ENCODE data around the gene HDAC4. TPM values are rescaled to one million over a fixed set of nuclear protein-coding genes. Genes with fewer than 3 reads are reported as not detected.

The HDAC4 gene
- total RNA-seq, 4 donors from 2014 or later, result 21.6 to 72.7 (median 35.2) TPM

- Histone ChIP-seq H3K36me3 (peaks cover 0 to under 1% (median 0%) of the 10 kb centered on the region in 3 donors), H3K27me3 (no peaks in the 10 kb centered on the region), H3K4me1 (peaks cover 8 to 81% (median 34%) of the 10 kb centered on the region in 3 donors), H3K27ac (peak overlapping the region in 2 of 4 donors; percentile 60 to 82), H3K9me3 (no peaks in the 10 kb centered on the region), H3K4me3 (no peak overlapping the region)
- DNase-seq, result no peak
- intact Hi-C loops (cut with DNase I), result no loop called here
- 89 to 93% methylated on average over 1 of the region's 1 CpG for WGBS, 2 donors
- TF ChIP-seq CTCF (IDR thresholded peaks at IDR 0.05) (no peak), POLR2A (IDR thresholded peaks at IDR 0.05) (no peak)
Observed at GRCh38 chr2:239241431-239241960, 159.3 kb downstream of the HDAC4 start.

GRCh38 chr2:239240414-239240881, 160.4 kb downstream of the HDAC4 start:
- peaks cover 0 to 10% (median 0%) of the 10 kb centered on the region in 3 donors for H3K36me3 ChIP-seq
- no peaks in the 10 kb centered on the region for H3K27me3 ChIP-seq
- peaks cover 0 to 77% (median 24%) of the 10 kb centered on the region in 3 donors for H3K4me1 ChIP-seq
- H3K9me3 ChIP-seq, result no peaks in the 10 kb centered on the region
- intact Hi-C loops (cut with DNase I), result no loop called here
- TF ChIP-seq POLR2A (IDR thresholded peaks at IDR 0.05) (peak in 1 of 4 donors; percentile 18), CTCF (IDR thresholded peaks at IDR 0.05) (no peak)
- H3K27ac ChIP-seq, result peak overlapping the region; percentile 1 to 84 (median 71)
- 46 to 48% methylated on average over 7 to 10 of the region's 15 CpGs for WGBS, 2 donors
- no peak for DNase-seq
- peak overlapping the region in 1 of 4 donors; percentile 47 for H3K4me3 ChIP-seq

GRCh38 chr2:239239607-239240413, 161.0 kb downstream of the HDAC4 start:
- WGBS, 2 donors, result 61 to 85% methylated on average over 16 to 24 of the region's 29 CpGs
- H3K36me3 ChIP-seq, result peaks cover 0 to 16% (median 0%) of the 10 kb centered on the region in 3 donors
- H3K4me1 ChIP-seq, result peaks cover 0 to 71% (median 22%) of the 10 kb centered on the region in 3 donors
- no peaks in the 10 kb centered on the region for H3K27me3 ChIP-seq
- H3K9me3 ChIP-seq, result no peaks in the 10 kb centered on the region
- peak overlapping the region; percentile 45 to 84 (median 71) for H3K27ac ChIP-seq
- TF ChIP-seq POLR2A (IDR thresholded peaks at IDR 0.05) (no peak), CTCF (IDR thresholded peaks at IDR 0.05) (no peak)
- DNase-seq, result no peak
- peak overlapping the region in 2 of 4 donors; percentile 10 to 47 for H3K4me3 ChIP-seq
- intact Hi-C loops (cut with DNase I), result no loop called here

GRCh38 chr2:239238839-239239606, 161.8 kb downstream of the HDAC4 start:
- Histone ChIP-seq H3K27ac (peak overlapping the region in 3 of 4 donors; percentile 60 to 84 (median 82)), H3K27me3 (no peaks in the 10 kb centered on the region), H3K36me3 (peaks cover 0 to 16% (median 0%) of the 10 kb centered on the region in 3 donors), H3K9me3 (no peaks in the 10 kb centered on the region), H3K4me3 (peak overlapping the region in 1 of 4 donors; percentile 47), H3K4me1 (peaks cover 0 to 71% (median 19%) of the 10 kb centered on the region in 3 donors)
- WGBS, 2 donors, result 72 to 74% methylated on average over 8 to 10 of the region's 15 CpGs
- TF ChIP-seq CTCF (IDR thresholded peaks at IDR 0.05), result no peak
- no peak for TF ChIP-seq POLR2A (IDR thresholded peaks at IDR 0.05)
- intact Hi-C loops (cut with DNase I), result no loop called here
- no peak for DNase-seq
